Endothelial cell of umbilical vein (primary cell): ENCODE data around the gene ALDH7A1. TPM values are rescaled to one million over a fixed set of nuclear protein-coding genes. Genes with fewer than 3 reads are reported as not detected.

Experiments used
- BruUV-seq: library from RNA; stranded (reverse); fragments of 400-500 nt; replicated peaks from 2 replicates; lab custom pipeline; 2021; lab: Mats Ljungman, UMichigan
- CTCF ChIA-PET: fragments of 300-600, 350-600 bp; sonication (Branson Sonifier 250); formaldehyde crosslinking; loops from one replicate; lab custom pipeline; 2021; ENCODE audit warnings: antibody characterized with exemption, inconsistent platforms; lab: Charles Lee
- POLR2A ChIA-PET: fragments of 300-600, 350-600 bp; sonication (Branson Sonifier 250); formaldehyde crosslinking; loops from one replicate; lab custom pipeline; 2021; ENCODE audit warnings: antibody characterized with exemption, inconsistent platforms; lab: Charles Lee
- DNase-seq: peaks from one replicate; pipeline ENCODE4 v3.0.0-alpha.2; 2011; ENCODE audit warnings: low read depth, low spot score
- FAIRE-seq: peaks from 2 replicates; lab custom pipeline; 2011; peaks lifted over from hg19 to GRCh38; lab: Jason Lieb, UNC
- H2AFZ ChIP-seq: 2 replicates; pipeline ENCODE4 v1.6.0; 2012; ENCODE audit warnings: low read depth, low read length, control low read depth, inconsistent platforms
- H3K27ac ChIP-seq: 2 replicates; pipeline ENCODE4 v1.5.1; 2011; ENCODE audit warnings: low read depth, mild to moderate bottlenecking, control low read depth, low read length, moderate library complexity; ENCODE audit not compliant: insufficient read depth
- H3K27me3 ChIP-seq, 2 experiments: 2 replicates each; pipeline versions ENCODE4 v1.6.0 to v1.6.1; 2011; ENCODE audit warnings: low read length in 2 of 2, mixed read lengths in 1 of 2; ENCODE audit not compliant: control insufficient read depth in 2 of 2, insufficient read depth in 2 of 2
- H3K36me3 ChIP-seq, 2 experiments: 2 replicates in 1 of 2; 3 replicates in 1 of 2; pipeline ENCODE4 v1.5.1; 2011; ENCODE audit warnings: low read length in 2 of 2, mild to moderate bottlenecking in 1 of 2, moderate library complexity in 1 of 2; ENCODE audit not compliant: control insufficient read depth in 2 of 2, insufficient read depth in 2 of 2; ENCODE audit errors: extremely low read depth in 1 of 2
- H3K4me1 ChIP-seq: 3 replicates; pipeline ENCODE4 v1.5.1; 2011; ENCODE audit warnings: mild to moderate bottlenecking, low read length; ENCODE audit not compliant: control insufficient read depth, insufficient read depth; ENCODE audit errors: extremely low read depth
- H3K4me2 ChIP-seq: 2 replicates; pipeline ENCODE4 v1.6.1; 2011; ENCODE audit warnings: low read length, control low read depth, mixed read lengths; ENCODE audit not compliant: insufficient read depth
- H3K4me3 ChIP-seq, 3 experiments: fragments of 200-600 bp in 1 of 3; sonication (generic), shearing (Covaris generic) in 1 of 3; replicated peaks in 1 of 3; 2 replicates each; pipeline ENCODE4 v1.5.1; 2011 to 2016; ENCODE audit warnings: control low read depth in 3 of 3, low read length in 3 of 3, mild to moderate bottlenecking in 2 of 3, inconsistent platforms in 1 of 3, low read depth in 1 of 3, moderate library complexity in 1 of 3; ENCODE audit not compliant: insufficient read depth in 1 of 3
- H3K79me2 ChIP-seq: 2 replicates; pipeline ENCODE4 v1.6.0; 2012; ENCODE audit warnings: low read length, inconsistent platforms; ENCODE audit not compliant: control insufficient read depth, insufficient read depth
- H3K9ac ChIP-seq: replicated peaks from 2 replicates; pipeline ENCODE3; 2011; ENCODE audit warnings: low read length, control low read depth; ENCODE audit not compliant: insufficient read depth; ENCODE audit errors: extremely low read depth
- H3K9me1 ChIP-seq: replicated peaks from 3 replicates; pipeline ENCODE4 v1.6.0; 2011; ENCODE audit warnings: mild to moderate bottlenecking, low read length; ENCODE audit not compliant: control insufficient read depth, insufficient read depth; ENCODE audit errors: extremely low read depth
- H3K9me3 ChIP-seq: replicated peaks from 2 replicates; pipeline ENCODE4 v1.5.1; 2012; ENCODE audit warnings: low read length, inconsistent platforms; ENCODE audit not compliant: control insufficient read depth, insufficient read depth
- H4K20me1 ChIP-seq: replicated peaks from 2 replicates; pipeline ENCODE3; 2011; ENCODE audit warnings: mild to moderate bottlenecking, low read length; ENCODE audit not compliant: control insufficient read depth, insufficient read depth; ENCODE audit errors: extremely low read depth
- CTCF ChIP-seq, 2 donors: IDR thresholded peaks; 1 replicate in 1 of 2; 2 replicates in 1 of 2; pipeline ENCODE4 v1.5.1; 2011; ENCODE audit warnings: low read length in 2 of 2, mild to moderate bottlenecking in 2 of 2, moderate library complexity in 2 of 2, control low read depth in 1 of 2, inconsistent platforms in 1 of 2, low read depth in 1 of 2; ENCODE audit not compliant: insufficient read depth in 1 of 2; ENCODE audit errors: extremely low read depth in 1 of 2
- EZH2 ChIP-seq: IDR thresholded peaks from 2 replicates; pipeline ENCODE4 v1.6.1; 2012; ENCODE audit warnings: borderline replicate concordance, low read depth, mild to moderate bottlenecking, moderate library complexity, low read length, inconsistent platforms; ENCODE audit not compliant: severe bottlenecking
- FOS ChIP-seq: IDR thresholded peaks from 2 replicates; pipeline ENCODE4 v1.6.1; 2011; ENCODE audit warnings: mild to moderate bottlenecking, low read length, moderate library complexity, borderline replicate concordance; ENCODE audit not compliant: insufficient read depth
- GATA2 ChIP-seq: IDR thresholded peaks from 2 replicates; pipeline ENCODE4 v1.7.0; 2011; ENCODE audit warnings: low read depth, mild to moderate bottlenecking, moderate library complexity, mixed read lengths, low read length; ENCODE audit not compliant: insufficient read length, insufficient read depth
- JUN ChIP-seq: IDR thresholded peaks from 2 replicates; pipeline ENCODE4 v1.6.1; 2011; ENCODE audit warnings: borderline replicate concordance, low read depth; ENCODE audit not compliant: insufficient read length, insufficient read depth
- MAX ChIP-seq: IDR thresholded peaks from 2 replicates; pipeline ENCODE4 v1.6.1; 2011; ENCODE audit not compliant: insufficient read depth, insufficient read length
- MYC ChIP-seq: IDR thresholded peaks from one replicate; pipeline ENCODE4 v1.6.1; 2011; ENCODE audit warnings: mild to moderate bottlenecking, low read depth, low read length
- POLR2A ChIP-seq: IDR thresholded peaks from 2 replicates; pipeline ENCODE4 v1.6.1; 2012; ENCODE audit warnings: low read depth, mild to moderate bottlenecking, control low read depth, low read length
- POLR2AphosphoS5 ChIP-seq: IDR thresholded peaks from 2 replicates; pipeline ENCODE4 v1.6.1; 2012; ENCODE audit warnings: low read depth, mild to moderate bottlenecking, control low read depth, low read length, moderate library complexity; ENCODE audit not compliant: insufficient read depth
- dilution Hi-C: fragments of 300-500 bp; cut with MboI; formaldehyde crosslinking; loops from one replicate; pipeline ENCODE4 v1.15.0; 2019; ENCODE audit warnings: low sequenced_read_pairs; ENCODE audit not compliant: extremely low pct_ligation_motif_present
- intact Hi-C: fragments of 100-400 bp; cut with micrococcal nuclease; formaldehyde crosslinking; loops from one replicate; pipeline ENCODE4 v1.10.0; 2022
- polyA plus RNA-seq, 4 experiments: library from polyadenylated mRNA; depleted of rRNA in 3 of 4; stranded (reverse) in 3 of 4; unstranded in 1 of 4; fragments of >200 nt; gene quantifications; 2 replicates each; pipeline versions ENCODE4 v1.2.1 to v1.2.3, GENCODE V29; 2011 to 2012; ENCODE audit warnings: missing spikeins in 1 of 4
- total RNA-seq: library from RNA; stranded (reverse); gene quantifications from 2 replicates; pipeline ENCODE4 v1.2.3, GENCODE V29; 2021

Gene ALDH7A1
- total and polyA plus RNA-seq, 2 donors (not counting 3 experiments of a cell fraction or from before 2014, with no cell fraction given), result 43.6 to 103 TPM

GRCh38 chr5:126531543-126532120 lies 63.4 kb downstream of the ALDH7A1 start:
- no peak overlapping the region for H3K4me2 ChIP-seq
- peaks cover 0 to 2% of the 10 kb centered on the region in 2 experiments for H3K27me3 ChIP-seq
- H3K9ac ChIP-seq, result no peak overlapping the region
- ChIA-PET CTCF (interaction anchor here (1.6 to 3.1 kb wide), 6 partner anchors 9 to 961 kb away, joined by 5 to 11 read pairs (median 8); no protein-coding TSS in a partner anchor), POLR2A (no interaction called here)
- no peak overlapping the region for H3K27ac ChIP-seq
- no TSS peak for BruUV-seq
- intact Hi-C loops, result no loop called here
- no peak overlapping the region for H3K4me3 ChIP-seq
- H4K20me1 ChIP-seq, result no peaks in the 10 kb centered on the region
- no peaks in the 10 kb centered on the region for H3K36me3 ChIP-seq
- no peak for DNase-seq
- no peaks in the 10 kb centered on the region for H3K79me2 ChIP-seq
- H3K9me3 ChIP-seq, result no peaks in the 10 kb centered on the region
- H2AFZ ChIP-seq, result no peak overlapping the region
- no peaks in the 10 kb centered on the region for H3K4me1 ChIP-seq
- TF ChIP-seq EZH2 (no peak), GATA2 (no peak), POLR2A (no peak), FOS (no peak)
- FAIRE-seq, result no peak
- dilution Hi-C loops, result loop anchor here (25.0 kb wide), 1 partner anchor 194 kb away; no protein-coding TSS in a partner anchor
- H3K9me1 ChIP-seq, result no peaks in the 10 kb centered on the region

- Histone ChIP-seq H3K4me2 (no peak overlapping the region), H3K4me3 (no peak overlapping the region), H4K20me1 (no peaks in the 10 kb centered on the region), H3K4me1 (peaks cover 6% of the 10 kb centered on the region), H3K9me1 (no peaks in the 10 kb centered on the region), H3K27ac (no peak overlapping the region), H3K9me3 (no peaks in the 10 kb centered on the region), H3K79me2 (no peaks in the 10 kb centered on the region), H3K27me3 (peaks cover 0 to 2% of the 10 kb centered on the region in 2 experiments), H2AFZ (no peak overlapping the region), H3K9ac (no peak overlapping the region), H3K36me3 (no peaks in the 10 kb centered on the region)
- CTCF ChIA-PET, result interaction anchor here (0.7 to 1.7 kb wide), 7 partner anchors 8 to 176 kb away, joined by 3 to 4 read pairs (median 3); no protein-coding TSS in a partner anchor
- dilution Hi-C loops (loop anchor here (25.0 kb wide), 1 partner anchor 191 kb away; no protein-coding TSS in a partner anchor), intact Hi-C loops (no loop called here)
- FAIRE-seq (no peak), DNase-seq (no peak)
- BruUV-seq, result no TSS peak
- POLR2A ChIA-PET, result no interaction called here
- no peak for TF ChIP-seq FOS
- TF ChIP-seq CTCF (IDR thresholded peaks at IDR 0.05; ENCODE audit: extremely low read depth in 1 of 2, insufficient read depth in 1 of 2, low read depth in 1 of 2, low read length in 2 of 2), result no peak
- no peak for TF ChIP-seq JUN
- no peak for TF ChIP-seq POLR2A
- no peak for TF ChIP-seq POLR2AphosphoS5
- no peak for TF ChIP-seq MAX
- TF ChIP-seq GATA2, result no peak
- TF ChIP-seq EZH2, result no peak
- no peak for TF ChIP-seq MYC
Observed at GRCh38 chr5:126527892-126528291, 67.1 kb downstream of the ALDH7A1 start.
